ENCODE results near the gene PCED1B. TPM values are rescaled to one million over a fixed set of nuclear protein-coding genes. Genes with fewer than 3 reads are reported as not detected.
A peak's percentile ranks its signal among the peaks of the same experiment; 100 is the strongest.

PCED1B gene
- total RNA-seq, 5 donors from 2014 or later (not counting 1 experiment from before 2014, with no cell fraction given): 53.7 to 159 (median 119) TPM

DNA sequence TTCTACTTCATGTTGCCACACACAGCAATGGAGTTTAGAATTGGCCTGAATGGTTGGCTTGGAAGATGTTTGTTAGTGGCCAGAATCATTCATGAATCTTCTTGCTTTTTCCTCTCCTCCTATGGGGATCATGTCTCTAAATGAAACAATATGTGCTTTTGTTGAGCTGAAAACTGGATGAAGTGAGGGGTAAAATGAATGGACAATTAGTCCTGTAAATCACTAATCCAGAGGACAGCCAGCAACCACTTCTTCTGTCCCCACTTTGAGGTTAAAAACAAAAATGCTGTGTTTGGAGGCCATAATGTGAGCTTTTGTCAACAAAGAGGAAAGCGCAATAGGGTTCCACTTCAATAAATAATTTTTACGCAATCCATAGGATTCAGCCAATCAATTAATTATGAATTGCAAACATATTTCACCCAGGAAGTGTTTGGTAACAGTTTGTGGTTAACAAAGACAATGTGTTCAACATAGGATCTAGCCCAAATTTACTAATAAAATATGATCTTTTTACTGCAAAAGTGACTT, 30.7 kb downstream of the PCED1B start:
- Mint-ChIP-seq H3K4me1 (peaks cover 32 to 43% (median 36%) of the 10 kb centered on the region in 3 donors), H3K27ac (peak overlapping the region in 1 of 2 donors; percentile 39), H3K36me3 (peaks cover 67% of the 10 kb centered on the region), H3K27me3 (no peaks in the 10 kb centered on the region), H3K9me3 (no peaks in the 10 kb centered on the region), H3K4me3 (no peak overlapping the region)
- Histone ChIP-seq H3K27me3 (replicated peaks in 1 of 2; ENCODE audit: control insufficient read depth in 2 of 2, extremely low read depth in 1 of 2, insufficient read depth in 2 of 2, low read length in 1 of 2) (no peaks in the 10 kb centered on the region), H3K4me3 (ENCODE audit: control insufficient read depth in 1 of 2, extremely low read depth in 1 of 2, low read length in 1 of 2) (no peak overlapping the region), H3K4me1 (ENCODE audit: control insufficient read depth in 1 of 2, extremely low read depth in 1 of 2, insufficient read depth in 2 of 2, low read length in 2 of 2) (peaks cover 4 to 16% of the 10 kb centered on the region in 2 experiments), H3K36me3 (ENCODE audit: control insufficient read depth in 2 of 2, extremely low read depth in 1 of 2, insufficient read depth in 1 of 2, low read length in 1 of 2) (peaks cover 0 to 13% of the 10 kb centered on the region in 2 donors), H3K27ac (ENCODE audit: low read length) (no peak overlapping the region), H3K9me3 (no peaks in the 10 kb centered on the region)
- WGBS (ENCODE audit: insufficient coverage): no CpG with 5 or more reads among the region's 2 CpGs
- CTCF ChIA-PET: no interaction called here
- no peak for ATAC-seq (replicated peaks in 1 of 4)
- DNase-seq: no peak
- POLR2A ChIA-PET: interaction anchor here in 1 of 2 donors (0.5 kb wide), 1 partner anchor 15 kb away, joined by 8 read pairs; no protein-coding TSS in a partner anchor

DNA sequence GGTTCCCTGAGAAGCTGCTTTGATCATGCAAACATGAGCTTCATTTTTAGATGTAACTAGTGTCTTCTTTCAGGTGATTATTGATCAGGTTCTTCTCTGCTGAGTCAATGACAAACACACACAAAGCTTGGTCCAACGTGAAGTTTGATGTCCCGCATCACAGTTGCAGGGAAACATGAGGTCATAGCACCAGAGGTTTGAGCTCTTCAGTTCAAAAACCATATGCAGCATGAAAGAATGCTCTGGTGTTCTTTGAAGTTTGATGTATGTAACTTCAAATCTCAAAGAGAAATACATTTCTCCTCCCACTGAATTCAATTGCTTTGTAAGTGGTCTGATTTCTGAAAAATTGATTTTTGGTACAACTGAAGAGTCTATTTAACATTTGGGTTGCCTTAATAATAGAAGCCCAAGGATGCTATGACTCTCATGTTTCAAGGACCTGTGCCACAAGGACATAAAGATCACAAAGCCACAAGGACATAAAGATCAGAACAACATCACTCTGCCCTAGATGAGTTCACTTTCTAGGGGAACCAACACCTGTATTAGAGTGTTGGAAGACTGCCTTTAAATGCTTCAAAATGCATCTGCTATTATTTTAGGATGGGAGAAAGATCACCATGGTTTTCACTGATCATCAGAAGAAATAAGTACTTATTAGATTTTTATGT, 31.4 kb downstream of the PCED1B start:
- peak in 1 of 4 experiments; percentile 48 for ATAC-seq (replicated peaks in 1 of 4)
- Mint-ChIP-seq H3K36me3 (peaks cover 65% of the 10 kb centered on the region), H3K27ac (peak overlapping the region; percentile 39 to 55), H3K4me1 (peaks cover 30 to 43% (median 36%) of the 10 kb centered on the region in 3 donors), H3K4me3 (peak overlapping the region in 1 of 3 donors; percentile 30), H3K27me3 (no peaks in the 10 kb centered on the region), H3K9me3 (no peaks in the 10 kb centered on the region)
- Histone ChIP-seq H3K36me3 (ENCODE audit: control insufficient read depth in 2 of 2, extremely low read depth in 1 of 2, insufficient read depth in 1 of 2, low read length in 1 of 2) (peaks cover 0 to 13% of the 10 kb centered on the region in 2 donors), H3K4me1 (ENCODE audit: control insufficient read depth in 1 of 2, extremely low read depth in 1 of 2, insufficient read depth in 2 of 2, low read length in 2 of 2) (peaks cover 4 to 16% of the 10 kb centered on the region in 2 experiments), H3K27ac (ENCODE audit: low read length) (no peak overlapping the region), H3K9me3 (no peaks in the 10 kb centered on the region), H3K4me3 (ENCODE audit: control insufficient read depth in 1 of 2, extremely low read depth in 1 of 2, low read length in 1 of 2) (no peak overlapping the region), H3K27me3 (replicated peaks in 1 of 2; ENCODE audit: control insufficient read depth in 2 of 2, extremely low read depth in 1 of 2, insufficient read depth in 2 of 2, low read length in 1 of 2) (no peaks in the 10 kb centered on the region)
- DNase-seq: peak in 1 of 35 experiments; percentile 12
- WGBS (ENCODE audit: insufficient coverage): no CpG with 5 or more reads among the region's 2 CpGs
- CTCF ChIA-PET: no interaction called here
- POLR2A ChIA-PET: interaction anchor here in 1 of 2 donors (0.5 kb wide), 1 partner anchor 16 kb away, joined by 8 read pairs; no protein-coding TSS in a partner anchor

DNA sequence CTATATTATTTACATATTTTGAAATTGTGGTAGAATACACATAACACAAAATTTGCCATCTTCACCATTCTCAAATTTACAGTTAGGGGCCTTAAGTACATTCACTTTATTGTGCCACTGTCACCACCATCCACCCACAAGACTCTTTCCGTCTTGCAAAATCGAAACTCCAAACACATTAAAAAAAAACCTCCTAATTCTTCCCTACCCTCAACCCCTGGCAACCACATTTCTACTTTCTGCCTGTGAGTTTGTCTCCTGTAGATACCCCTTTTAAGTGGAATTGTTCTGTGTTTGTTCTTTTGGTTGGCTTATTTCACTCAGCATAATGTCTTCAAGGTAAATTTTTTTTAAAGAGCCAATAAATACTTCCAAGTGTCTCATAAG, 32.0 kb downstream of the PCED1B start:
- POLR2A ChIA-PET: no interaction called here
- Histone ChIP-seq H3K4me3 (ENCODE audit: control insufficient read depth in 1 of 2, extremely low read depth in 1 of 2, low read length in 1 of 2) (no peak overlapping the region), H3K4me1 (ENCODE audit: control insufficient read depth in 1 of 2, extremely low read depth in 1 of 2, insufficient read depth in 2 of 2, low read length in 2 of 2) (peaks cover 4 to 16% of the 10 kb centered on the region in 2 experiments), H3K27me3 (replicated peaks in 1 of 2; ENCODE audit: control insufficient read depth in 2 of 2, extremely low read depth in 1 of 2, insufficient read depth in 2 of 2, low read length in 1 of 2) (no peaks in the 10 kb centered on the region), H3K36me3 (ENCODE audit: control insufficient read depth in 2 of 2, extremely low read depth in 1 of 2, insufficient read depth in 1 of 2, low read length in 1 of 2) (peaks cover 0 to 10% of the 10 kb centered on the region in 2 donors), H3K27ac (ENCODE audit: low read length) (no peak overlapping the region), H3K9me3 (no peaks in the 10 kb centered on the region)
- peak overlapping the region; percentile 7 to 30 (median 26) for H3K4me3 Mint-ChIP-seq
- peaks cover 67% of the 10 kb centered on the region for H3K36me3 Mint-ChIP-seq
- WGBS (ENCODE audit: insufficient coverage): 25% methylated on average over 2 of the region's 2 CpGs
- H3K9me3 Mint-ChIP-seq: no peaks in the 10 kb centered on the region
- no peaks in the 10 kb centered on the region for H3K27me3 Mint-ChIP-seq
- peaks cover 30 to 43% (median 36%) of the 10 kb centered on the region in 3 donors for H3K4me1 Mint-ChIP-seq
- CTCF ChIA-PET: no interaction called here
- peak overlapping the region; percentile 70 to 71 for H3K27ac Mint-ChIP-seq
- ATAC-seq (replicated peaks in 1 of 4) (peak in 2 of 4 experiments; percentile 24 to 39), DNase-seq (peak in 1 of 35 experiments; percentile 23)

DNA sequence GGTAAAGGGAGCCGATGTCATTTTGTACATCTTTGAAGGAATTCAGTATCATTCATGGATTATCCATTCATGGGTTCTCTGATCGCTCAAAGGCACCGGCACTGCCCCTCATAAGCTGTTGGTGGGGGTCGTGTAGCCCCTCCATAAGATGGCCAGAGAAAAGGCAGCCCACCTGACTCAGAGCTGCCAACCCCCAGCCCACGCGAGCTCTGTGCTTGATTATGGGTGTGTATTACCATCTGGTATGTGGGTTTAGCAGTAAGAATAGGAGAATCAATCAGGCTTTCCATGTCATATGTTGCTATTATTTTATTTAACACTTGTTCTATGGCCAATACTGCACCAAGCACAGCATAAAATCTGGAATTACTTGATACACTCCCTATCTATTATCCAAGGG, 32.4 kb downstream of the PCED1B start:
- ChIA-PET POLR2A (no interaction called here), CTCF (interaction anchor here in 1 of 2 donors (0.6 kb wide), 1 partner anchor 9 kb away, joined by 3 read pairs; no protein-coding TSS in a partner anchor)
- Histone ChIP-seq H3K9me3 (no peaks in the 10 kb centered on the region), H3K36me3 (ENCODE audit: control insufficient read depth in 2 of 2, extremely low read depth in 1 of 2, insufficient read depth in 1 of 2, low read length in 1 of 2) (peaks cover 0 to 10% of the 10 kb centered on the region in 2 donors), H3K4me3 (ENCODE audit: control insufficient read depth in 1 of 2, extremely low read depth in 1 of 2, low read length in 1 of 2) (no peak overlapping the region), H3K27ac (ENCODE audit: low read length) (no peak overlapping the region), H3K27me3 (replicated peaks in 1 of 2; ENCODE audit: control insufficient read depth in 2 of 2, extremely low read depth in 1 of 2, insufficient read depth in 2 of 2, low read length in 1 of 2) (no peaks in the 10 kb centered on the region), H3K4me1 (ENCODE audit: control insufficient read depth in 1 of 2, extremely low read depth in 1 of 2, insufficient read depth in 2 of 2, low read length in 2 of 2) (peaks cover 4 to 16% of the 10 kb centered on the region in 2 experiments)
- H3K4me1 Mint-ChIP-seq: peaks cover 30 to 40% (median 36%) of the 10 kb centered on the region in 3 donors
- 84% methylated on average over 3 of the region's 6 CpGs for WGBS (ENCODE audit: insufficient coverage)
- DNase-seq: no peak
- no peaks in the 10 kb centered on the region for H3K27me3 Mint-ChIP-seq
- peaks cover 64% of the 10 kb centered on the region for H3K36me3 Mint-ChIP-seq
- H3K4me3 Mint-ChIP-seq: peak overlapping the region in 2 of 3 donors; percentile 7 to 30
- peak overlapping the region in 1 of 2 donors; percentile 71 for H3K27ac Mint-ChIP-seq
- no peaks in the 10 kb centered on the region for H3K9me3 Mint-ChIP-seq
- ATAC-seq (replicated peaks in 1 of 4): no peak

DNA sequence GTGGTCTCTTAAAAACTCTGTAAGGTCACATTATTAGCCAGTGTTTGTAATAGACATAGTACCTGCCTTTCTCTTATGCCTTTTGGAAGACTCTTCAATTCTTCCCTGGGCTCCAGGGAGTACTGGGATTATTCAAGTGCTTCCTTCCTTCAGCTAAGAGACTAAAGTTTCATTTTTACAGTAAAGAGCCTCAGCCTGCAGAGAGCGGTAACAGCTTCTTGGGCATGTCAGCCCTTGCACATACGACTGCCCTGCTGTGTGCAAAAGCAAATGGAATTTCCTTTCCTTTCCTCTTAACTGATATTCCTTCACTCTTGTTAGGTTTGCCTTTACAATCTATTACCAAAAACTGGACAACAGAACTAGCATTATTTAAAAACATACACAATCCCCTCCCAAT, 33.3 kb downstream of the PCED1B start:
- DNase-seq: no peak
- no peaks in the 10 kb centered on the region for H3K9me3 ChIP-seq
- no peak overlapping the region for H3K27ac ChIP-seq (ENCODE audit: low read length)
- H3K36me3 ChIP-seq (ENCODE audit: control insufficient read depth in 2 of 2, extremely low read depth in 1 of 2, insufficient read depth in 1 of 2, low read length in 1 of 2): peaks cover 0 to 6% of the 10 kb centered on the region in 2 donors
- ChIA-PET CTCF (no interaction called here), POLR2A (no interaction called here)
- no peaks in the 10 kb centered on the region for H3K27me3 ChIP-seq (replicated peaks in 1 of 2; ENCODE audit: control insufficient read depth in 2 of 2, extremely low read depth in 1 of 2, insufficient read depth in 2 of 2, low read length in 1 of 2)
- WGBS (ENCODE audit: insufficient coverage): 60% methylated on average over 2 of the region's 2 CpGs
- no peak overlapping the region for H3K27ac Mint-ChIP-seq
- H3K36me3 Mint-ChIP-seq: peaks cover 61% of the 10 kb centered on the region
- H3K4me1 Mint-ChIP-seq: peaks cover 30 to 36% (median 34%) of the 10 kb centered on the region in 3 donors
- H3K4me1 ChIP-seq (ENCODE audit: control insufficient read depth in 1 of 2, extremely low read depth in 1 of 2, insufficient read depth in 2 of 2, low read length in 2 of 2): peaks cover 4 to 16% of the 10 kb centered on the region in 2 experiments
- no peaks in the 10 kb centered on the region for H3K27me3 Mint-ChIP-seq
- no peak for ATAC-seq (replicated peaks in 1 of 4)
- H3K9me3 Mint-ChIP-seq: no peaks in the 10 kb centered on the region
- H3K4me3 ChIP-seq (ENCODE audit: control insufficient read depth in 1 of 2, extremely low read depth in 1 of 2, low read length in 1 of 2): no peak overlapping the region
- no peak overlapping the region for H3K4me3 Mint-ChIP-seq

DNA sequence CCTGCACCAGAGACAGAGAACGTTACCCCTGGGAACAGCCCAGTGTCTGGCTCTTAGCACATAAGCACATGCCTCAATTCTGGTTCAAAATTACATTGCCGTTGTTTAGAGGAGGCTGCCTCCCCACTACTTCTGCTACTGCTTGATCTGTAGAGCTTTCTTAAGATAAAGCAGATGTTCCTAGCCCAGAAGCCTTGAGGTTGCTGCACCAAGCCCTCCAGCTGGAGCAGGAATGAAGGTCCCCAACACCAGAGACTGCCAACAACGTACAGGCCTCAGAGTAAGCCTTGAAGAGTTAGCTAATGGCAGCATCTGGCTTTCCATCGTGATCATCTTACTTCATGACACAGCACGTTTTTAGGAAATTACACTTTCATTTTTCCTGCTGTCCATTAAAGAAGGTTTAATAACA, 35.1 kb downstream of the PCED1B start:
- no peak overlapping the region for H3K4me3 ChIP-seq (ENCODE audit: control insufficient read depth in 1 of 2, extremely low read depth in 1 of 2, low read length in 1 of 2)
- no peaks in the 10 kb centered on the region for H3K27me3 ChIP-seq (replicated peaks in 1 of 2; ENCODE audit: control insufficient read depth in 2 of 2, extremely low read depth in 1 of 2, insufficient read depth in 2 of 2, low read length in 1 of 2)
- no peaks in the 10 kb centered on the region for H3K9me3 ChIP-seq
- ChIA-PET CTCF (no interaction called here), POLR2A (no interaction called here)
- H3K4me1 Mint-ChIP-seq: peaks cover 28 to 37% (median 34%) of the 10 kb centered on the region in 3 donors
- no peak overlapping the region for H3K4me3 Mint-ChIP-seq
- H3K27ac Mint-ChIP-seq: no peak overlapping the region
- no peaks in the 10 kb centered on the region for H3K9me3 Mint-ChIP-seq
- no peaks in the 10 kb centered on the region for H3K27me3 Mint-ChIP-seq
- 94% methylated on average over 3 of the region's 5 CpGs for WGBS (ENCODE audit: insufficient coverage)
- DNase-seq: no peak
- H3K36me3 ChIP-seq (ENCODE audit: control insufficient read depth in 2 of 2, extremely low read depth in 1 of 2, insufficient read depth in 1 of 2, low read length in 1 of 2): peaks cover 0 to 3% of the 10 kb centered on the region in 2 donors
- H3K27ac ChIP-seq (ENCODE audit: low read length): no peak overlapping the region
- H3K4me1 ChIP-seq (ENCODE audit: control insufficient read depth in 1 of 2, extremely low read depth in 1 of 2, insufficient read depth in 2 of 2, low read length in 2 of 2): peaks cover 4 to 16% of the 10 kb centered on the region in 2 experiments
- ATAC-seq (replicated peaks in 1 of 4): no peak
- peaks cover 59% of the 10 kb centered on the region for H3K36me3 Mint-ChIP-seq

Measured in T-cell (primary cell).